MM.1S (cell line): Measurements from ENCODE around the gene TMEM125.

Experiments used
- CTCF ChIP-seq: fragments of 300-600 bp; sonication (generic); IDR thresholded peaks from 2 replicates; pipeline ENCODE4 v1.5.1; 2016; ENCODE audit warnings: antibody characterized with exemption, low read length, mixed read lengths
- EZH2phosphoT487 ChIP-seq: fragments of 300-600 bp; sonication (generic); IDR thresholded peaks from 2 replicates; pipeline ENCODE4 v1.6.1; 2018; ENCODE audit warnings: antibody characterized with exemption, low read length

GRCh38 chr1:43269627-43270375 is at the start of gene TMEM125:
- no peak for TF ChIP-seq EZH2phosphoT487
- no peak for TF ChIP-seq CTCF
